Astrocyte of the spinal cord (primary cell): Measurements from ENCODE around the gene STK39.

Experiments
- DNase-seq: peaks from one replicate; pipeline ENCODE4 v3.0.0; 2011; ENCODE audit warnings: low read depth, low spot score
- H3K4me3 ChIP-seq: 2 replicates; pipeline ENCODE4 v1.5.1; 2011; ENCODE audit warnings: low read depth, mild to moderate bottlenecking, low read length, moderate library complexity
- in situ Hi-C: cut with HindIII; loops from 2 replicates; pipeline ENCODE4 v1.10.0; 2017; ENCODE audit warnings: low sequenced_read_pairs
- TF ChIP-seq, protein P1 (sequence below): IDR thresholded peaks from 2 replicates; pipeline ENCODE4 v1.5.1; 2012; ENCODE audit warnings: low read depth, mild to moderate bottlenecking, low read length, inconsistent platforms

STK39 gene

GRCh38 chr2:168166902-168167510, 80.4 kb downstream of the STK39 start:
- in situ Hi-C loops: no loop called here
- TF ChIP-seq, protein P1, sequence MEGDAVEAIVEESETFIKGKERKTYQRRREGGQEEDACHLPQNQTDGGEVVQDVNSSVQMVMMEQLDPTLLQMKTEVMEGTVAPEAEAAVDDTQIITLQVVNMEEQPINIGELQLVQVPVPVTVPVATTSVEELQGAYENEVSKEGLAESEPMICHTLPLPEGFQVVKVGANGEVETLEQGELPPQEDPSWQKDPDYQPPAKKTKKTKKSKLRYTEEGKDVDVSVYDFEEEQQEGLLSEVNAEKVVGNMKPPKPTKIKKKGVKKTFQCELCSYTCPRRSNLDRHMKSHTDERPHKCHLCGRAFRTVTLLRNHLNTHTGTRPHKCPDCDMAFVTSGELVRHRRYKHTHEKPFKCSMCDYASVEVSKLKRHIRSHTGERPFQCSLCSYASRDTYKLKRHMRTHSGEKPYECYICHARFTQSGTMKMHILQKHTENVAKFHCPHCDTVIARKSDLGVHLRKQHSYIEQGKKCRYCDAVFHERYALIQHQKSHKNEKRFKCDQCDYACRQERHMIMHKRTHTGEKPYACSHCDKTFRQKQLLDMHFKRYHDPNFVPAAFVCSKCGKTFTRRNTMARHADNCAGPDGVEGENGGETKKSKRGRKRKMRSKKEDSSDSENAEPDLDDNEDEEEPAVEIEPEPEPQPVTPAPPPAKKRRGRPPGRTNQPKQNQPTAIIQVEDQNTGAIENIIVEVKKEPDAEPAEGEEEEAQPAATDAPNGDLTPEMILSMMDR: no peak
- H3K4me3 ChIP-seq: no peak overlapping the region
- peak; percentile 68 for DNase-seq

- in situ Hi-C loops: no loop called here
- no peak for DNase-seq
- TF ChIP-seq, protein P1: no peak
- H3K4me3 ChIP-seq: no peak overlapping the region
These were observed 81.2 kb downstream of the STK39 start for GRCh38 chr2:168165985-168166901.

DNA sequence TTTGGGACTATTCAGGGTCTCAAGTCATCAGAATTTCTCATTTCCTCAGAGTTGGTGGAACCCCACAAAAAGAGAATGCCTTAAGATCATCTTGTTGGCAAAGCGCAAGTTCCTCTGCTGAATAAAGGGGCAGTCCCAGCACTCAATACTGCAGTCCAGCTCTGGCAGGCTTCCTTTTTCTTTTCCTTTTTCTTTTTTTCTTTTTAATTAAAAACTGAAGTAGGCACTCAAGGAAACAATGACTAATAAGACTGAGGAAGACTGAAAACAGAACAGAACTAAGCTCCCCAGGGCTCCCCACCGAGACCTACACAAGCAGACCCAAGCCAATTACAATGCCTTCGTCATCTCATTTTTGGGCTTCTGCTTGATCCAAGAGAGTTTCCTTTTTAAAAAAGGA, 82.0 kb downstream of the STK39 start:
- in situ Hi-C loops: no loop called here
- peak; percentile 87 for DNase-seq
- no peak overlapping the region for H3K4me3 ChIP-seq
- TF ChIP-seq, protein P1: no peak

DNA sequence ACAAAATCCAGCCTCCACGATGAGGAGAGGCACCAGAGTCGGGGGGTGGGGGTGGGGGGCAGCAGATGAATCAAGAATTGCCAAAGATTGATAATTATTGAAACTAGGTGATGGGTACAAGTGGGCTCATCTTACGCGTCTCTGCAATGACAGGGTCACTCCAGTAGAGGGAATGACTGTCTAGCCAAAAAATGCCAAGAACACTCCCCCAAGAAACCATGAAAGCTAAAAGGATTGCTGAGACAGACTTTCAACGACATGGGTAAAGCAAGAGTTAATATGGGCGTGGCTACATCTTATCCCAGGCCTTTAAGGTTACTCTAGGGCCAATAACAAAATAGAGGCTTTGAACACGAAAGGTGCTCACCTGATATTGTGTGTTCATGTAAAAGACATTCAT, 86.5 kb downstream of the STK39 start:
- no peak for DNase-seq
- in situ Hi-C loops: no loop called here
- H3K4me3 ChIP-seq: no peak overlapping the region
- TF ChIP-seq, protein P1: peak; percentile 33

GRCh38 chr2:168159754-168160585, 87.4 kb downstream of the STK39 start:
- in situ Hi-C loops: no loop called here
- H3K4me3 ChIP-seq: no peak overlapping the region
- TF ChIP-seq, protein P1: no peak
- DNase-seq: no peak

GRCh38 chr2:168158586-168158985, 88.8 kb downstream of the STK39 start:
- TF ChIP-seq, protein P1: no peak
- in situ Hi-C loops: no loop called here
- DNase-seq: no peak
- H3K4me3 ChIP-seq: no peak overlapping the region
